NCI-H510A (cell line): ENCODE results near the gene KATNAL1.
"Not testable (repeated sequence)": the region's sequence is repeated elsewhere in the genome, so short reads cannot be mapped to it uniquely, and the experiment has no call there.

Experiments
- DNase-seq: peaks from one replicate; lab custom pipeline; 2025; lab: John Stamatoyannopoulos, UW

Gene KATNAL1

GRCh38 chr13:30292325-30292724 is 15.0 kb downstream of the KATNAL1 start:
- DNase-seq, result no peak

- DNase-seq, result no peak
These were observed 16.4 kb downstream of the KATNAL1 start for GRCh38 chr13:30290812-30291436.

GRCh38 chr13:30289533-30289932 is 17.8 kb downstream of the KATNAL1 start:
- DNase-seq, result no peak

- not testable (repeated sequence) for DNase-seq
These were observed 21.3 kb downstream of the KATNAL1 start for GRCh38 chr13:30286059-30286458.

- DNase-seq, result no peak
These were observed 31.2 kb downstream of the KATNAL1 start for GRCh38 chr13:30276178-30276577.

- no peak for DNase-seq
These were observed 33.3 kb downstream of the KATNAL1 start for GRCh38 chr13:30274083-30274482.

GRCh38 chr13:30270035-30270434 is 37.3 kb downstream of the KATNAL1 start:
- DNase-seq, result not testable (repeated sequence)

- no peak for DNase-seq
These were observed 38.7 kb downstream of the KATNAL1 start for GRCh38 chr13:30268673-30269072.

- no peak for DNase-seq
These were observed 40.6 kb downstream of the KATNAL1 start for GRCh38 chr13:30266756-30267155.

GRCh38 chr13:30259149-30259733 is 48.1 kb downstream of the KATNAL1 start:
- not testable (repeated sequence) for DNase-seq

- no peak for DNase-seq
These were observed 49.8 kb downstream of the KATNAL1 start for GRCh38 chr13:30257468-30258099.

GRCh38 chr13:30256713-30257467 is 50.5 kb downstream of the KATNAL1 start:
- no peak for DNase-seq

- no peak for DNase-seq
These were observed 51.7 kb downstream of the KATNAL1 start for GRCh38 chr13:30255696-30256095.

GRCh38 chr13:30253830-30254229 is 53.5 kb downstream of the KATNAL1 start:
- no peak for DNase-seq

GRCh38 chr13:30247406-30247805 is 59.9 kb downstream of the KATNAL1 start:
- no peak for DNase-seq

GRCh38 chr13:30241532-30241931 is 65.8 kb downstream of the KATNAL1 start:
- no peak for DNase-seq

- DNase-seq, result no peak
These were observed 66.7 kb downstream of the KATNAL1 start for GRCh38 chr13:30240608-30241007.

- DNase-seq, result no peak
These were observed 72.1 kb downstream of the KATNAL1 start for GRCh38 chr13:30235216-30235615.

GRCh38 chr13:30234619-30235162 is 72.7 kb downstream of the KATNAL1 start:
- DNase-seq, result no peak

- no peak for DNase-seq
These were observed 82.6 kb downstream of the KATNAL1 start for GRCh38 chr13:30224732-30225131.

- no peak for DNase-seq
These were observed 85.1 kb downstream of the KATNAL1 start for GRCh38 chr13:30222254-30222653.

- no peak for DNase-seq
These were observed 91.2 kb downstream of the KATNAL1 start for GRCh38 chr13:30216111-30216510.

- no peak for DNase-seq
These were observed 95.1 kb downstream of the KATNAL1 start for GRCh38 chr13:30212256-30212655.
